SK-MEL-5 (cell line): ENCODE results near the gene SLIT3. TPM values are rescaled to one million over a fixed set of nuclear protein-coding genes. Genes with fewer than 3 reads are reported as not detected.
A peak's percentile ranks its signal among the peaks of the same experiment; 100 is the strongest.

Experiments used
- DNase-seq: peaks from one replicate; pipeline ENCODE4 v3.0.0-alpha.2; 2016; ENCODE audit warnings: low read depth, low spot score
- in situ Hi-C: cut with HindIII; loops from 2 replicates; pipeline ENCODE4 v1.10.0; 2016; ENCODE audit warnings: low sequenced_read_pairs, high pct_unique_total_duplicates, low pct_unique_long_range_greater_than_20kb
- total RNA-seq: library from RNA; depleted of rRNA; stranded (reverse); fragments of >200 nt; shearing (Covaris generic); gene quantifications from 2 replicates; pipeline ENCODE4 v1.2.3, GENCODE V29; 2014

The SLIT3 gene
- total RNA-seq, 1 experiment from 2014 or later = 0.63 TPM

GRCh38 chr5:168801567-168801966 lies 499.4 kb downstream of the SLIT3 start:
- no peak for DNase-seq
- in situ Hi-C loops = no loop called here

GRCh38 chr5:168800701-168801100 lies 500.2 kb downstream of the SLIT3 start:
- DNase-seq = no peak
- in situ Hi-C loops = no loop called here

GRCh38 chr5:168798065-168799023 lies 502.6 kb downstream of the SLIT3 start:
- in situ Hi-C loops = no loop called here
- DNase-seq = peak; percentile 5

GRCh38 chr5:168796593-168797580 lies 504.1 kb downstream of the SLIT3 start:
- DNase-seq = no peak
- in situ Hi-C loops = no loop called here

DNA sequence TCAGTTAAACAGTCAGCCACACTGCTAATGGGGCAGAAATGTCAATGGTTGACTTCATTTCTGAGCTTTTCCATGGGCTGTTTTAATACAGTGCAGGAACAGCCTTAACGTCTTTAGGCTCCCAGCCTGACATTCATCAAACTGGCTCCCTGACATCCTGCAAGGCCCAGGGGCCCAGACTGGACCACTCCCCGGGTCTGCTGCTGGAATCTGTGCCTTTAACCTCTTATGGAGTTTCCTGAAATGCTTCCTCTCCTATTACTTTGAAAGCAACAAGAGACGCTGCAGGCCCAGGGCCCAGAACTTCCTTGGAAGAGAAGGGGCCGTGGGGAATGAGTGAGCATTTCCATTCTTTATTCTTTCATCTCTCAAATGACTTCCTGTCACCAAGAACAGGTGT lies 504.9 kb downstream of the SLIT3 start:
- in situ Hi-C loops = no loop called here
- no peak for DNase-seq

DNA sequence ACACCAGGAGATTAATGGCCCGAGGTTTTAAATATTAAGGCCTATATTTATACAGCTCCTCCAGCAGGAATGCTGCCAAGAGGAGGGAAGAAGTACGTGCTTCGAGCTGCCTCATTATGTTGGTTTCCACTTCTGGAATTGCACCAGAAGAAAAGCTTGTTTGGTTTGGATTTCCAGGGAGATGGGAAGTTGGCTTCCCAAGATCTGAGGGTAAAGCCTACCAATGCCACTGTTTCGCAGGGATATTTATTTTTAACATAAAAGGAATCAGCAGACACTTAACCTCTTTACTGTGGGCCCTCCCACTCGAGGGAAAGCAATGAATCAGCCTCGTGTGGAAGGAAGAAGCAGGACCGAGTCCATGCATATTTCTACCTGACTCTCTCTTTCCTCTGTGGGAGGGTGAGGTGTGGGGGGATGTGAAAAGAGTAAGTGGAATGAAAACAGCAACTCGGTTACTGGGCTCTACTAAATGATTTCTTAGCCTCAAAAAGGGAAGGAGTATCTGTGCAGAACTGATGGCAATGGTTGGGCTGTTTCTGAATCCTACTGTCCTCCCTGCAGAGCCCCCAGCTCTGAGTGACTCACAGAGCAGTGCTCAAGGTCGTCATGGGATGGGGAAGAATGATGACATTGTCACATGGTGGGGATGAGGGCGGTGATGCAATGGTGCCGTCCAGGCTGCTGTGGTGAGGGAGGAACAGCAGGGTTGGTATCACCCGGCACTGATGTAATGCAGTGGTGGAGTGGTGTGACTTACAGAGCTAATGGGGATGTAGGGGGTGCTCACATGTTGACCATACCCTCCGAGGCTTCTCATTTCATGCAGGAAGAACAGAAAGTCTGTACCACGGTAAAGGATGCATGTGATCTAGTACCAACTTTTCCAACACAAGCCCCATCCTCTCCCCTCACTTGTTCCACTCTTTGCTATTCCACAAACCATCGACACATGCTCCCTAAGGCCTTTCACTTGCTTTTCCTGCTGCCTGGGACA lies 506.8 kb downstream of the SLIT3 start:
- in situ Hi-C loops = no loop called here
- peak; percentile 75 for DNase-seq

- DNase-seq = no peak
- in situ Hi-C loops = no loop called here
These were observed 508.3 kb downstream of the SLIT3 start for GRCh38 chr5:168792678-168793077.

DNA sequence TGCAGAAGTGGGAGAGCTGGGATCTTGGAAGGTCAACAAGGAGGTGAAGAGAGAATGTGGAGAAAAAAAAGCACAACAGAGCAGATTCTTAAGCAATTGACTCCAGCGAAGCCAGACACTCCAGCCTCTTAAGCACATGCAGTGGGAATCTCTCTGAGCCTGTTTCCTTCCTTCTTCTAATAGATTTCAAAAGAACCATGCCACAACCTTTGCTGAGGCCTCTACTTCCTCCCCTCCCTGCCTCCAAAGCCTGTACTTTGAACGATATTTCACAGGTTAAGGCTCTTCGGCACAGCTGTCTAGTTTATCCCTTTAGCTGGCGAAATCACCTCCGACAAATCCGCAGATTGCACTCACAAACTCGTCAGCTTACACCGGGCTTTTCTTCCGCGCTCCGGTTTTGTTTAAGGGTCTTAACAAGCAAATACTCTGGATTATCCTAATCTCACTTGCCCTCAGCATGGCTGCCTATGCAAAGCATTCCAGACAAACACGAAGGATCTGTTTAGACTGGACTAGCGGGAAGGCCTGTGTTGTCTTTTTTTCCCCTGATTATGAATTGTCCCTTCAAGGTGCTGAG lies 510.2 kb downstream of the SLIT3 start:
- no peak for DNase-seq
- in situ Hi-C loops = no loop called here

- no peak for DNase-seq
- in situ Hi-C loops = no loop called here
These were observed 510.8 kb downstream of the SLIT3 start for GRCh38 chr5:168790002-168790635.

GRCh38 chr5:168788786-168789185 lies 512.2 kb downstream of the SLIT3 start:
- no peak for DNase-seq
- in situ Hi-C loops = no loop called here

DNA sequence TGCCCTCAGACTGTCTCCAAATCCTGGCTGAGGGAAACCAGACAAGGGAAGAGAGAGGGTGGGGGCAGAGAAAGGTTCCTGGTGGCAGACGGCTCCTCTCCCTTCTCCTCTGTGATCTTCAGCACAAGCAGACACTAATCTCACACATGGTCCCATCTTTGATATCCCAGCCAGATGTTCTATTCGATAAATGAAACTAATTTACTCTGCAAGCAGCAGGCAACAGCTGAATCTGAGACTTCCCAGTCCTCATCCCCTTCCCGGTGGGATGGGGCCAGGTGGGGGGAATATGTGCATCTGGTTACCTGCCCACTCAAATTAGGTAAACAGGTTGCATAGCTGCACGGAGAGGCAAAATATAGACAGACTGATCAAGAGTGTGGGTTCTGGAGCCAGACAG lies 512.8 kb downstream of the SLIT3 start:
- no peak for DNase-seq
- in situ Hi-C loops = no loop called here

- in situ Hi-C loops = no loop called here
- DNase-seq = no peak
These were observed 514.8 kb downstream of the SLIT3 start for GRCh38 chr5:168786147-168786546.

GRCh38 chr5:168784454-168784853 lies 516.5 kb downstream of the SLIT3 start:
- DNase-seq = no peak
- in situ Hi-C loops = no loop called here

GRCh38 chr5:168781941-168782571 lies 518.9 kb downstream of the SLIT3 start:
- in situ Hi-C loops = no loop called here
- DNase-seq = no peak

- in situ Hi-C loops = no loop called here
These were observed 520.1 kb downstream of the SLIT3 start for GRCh38 chr5:168780888-168781287.

GRCh38 chr5:168779333-168779732 lies 521.6 kb downstream of the SLIT3 start:
- DNase-seq = no peak
- in situ Hi-C loops = no loop called here

More at GRCh38 chr5:168780888-168781287, 520.1 kb downstream of the SLIT3 start:
- DNase-seq = no peak
